GM12801 (cell line): ENCODE results near the gene NTRK3.

Source experiments
- TF ChIP-seq, protein P1 (sequence below): IDR thresholded peaks from one replicate; pipeline ENCODE4 v1.5.1; 2011; ENCODE audit warnings: control low read depth; ENCODE audit not compliant: insufficient read length; ENCODE audit errors: extremely low read depth

NTRK3 gene

GRCh38 chr15:88288661-88289060 is 32.1 kb upstream of the NTRK3 start:
- TF ChIP-seq, protein P1, sequence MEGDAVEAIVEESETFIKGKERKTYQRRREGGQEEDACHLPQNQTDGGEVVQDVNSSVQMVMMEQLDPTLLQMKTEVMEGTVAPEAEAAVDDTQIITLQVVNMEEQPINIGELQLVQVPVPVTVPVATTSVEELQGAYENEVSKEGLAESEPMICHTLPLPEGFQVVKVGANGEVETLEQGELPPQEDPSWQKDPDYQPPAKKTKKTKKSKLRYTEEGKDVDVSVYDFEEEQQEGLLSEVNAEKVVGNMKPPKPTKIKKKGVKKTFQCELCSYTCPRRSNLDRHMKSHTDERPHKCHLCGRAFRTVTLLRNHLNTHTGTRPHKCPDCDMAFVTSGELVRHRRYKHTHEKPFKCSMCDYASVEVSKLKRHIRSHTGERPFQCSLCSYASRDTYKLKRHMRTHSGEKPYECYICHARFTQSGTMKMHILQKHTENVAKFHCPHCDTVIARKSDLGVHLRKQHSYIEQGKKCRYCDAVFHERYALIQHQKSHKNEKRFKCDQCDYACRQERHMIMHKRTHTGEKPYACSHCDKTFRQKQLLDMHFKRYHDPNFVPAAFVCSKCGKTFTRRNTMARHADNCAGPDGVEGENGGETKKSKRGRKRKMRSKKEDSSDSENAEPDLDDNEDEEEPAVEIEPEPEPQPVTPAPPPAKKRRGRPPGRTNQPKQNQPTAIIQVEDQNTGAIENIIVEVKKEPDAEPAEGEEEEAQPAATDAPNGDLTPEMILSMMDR = no peak

DNA sequence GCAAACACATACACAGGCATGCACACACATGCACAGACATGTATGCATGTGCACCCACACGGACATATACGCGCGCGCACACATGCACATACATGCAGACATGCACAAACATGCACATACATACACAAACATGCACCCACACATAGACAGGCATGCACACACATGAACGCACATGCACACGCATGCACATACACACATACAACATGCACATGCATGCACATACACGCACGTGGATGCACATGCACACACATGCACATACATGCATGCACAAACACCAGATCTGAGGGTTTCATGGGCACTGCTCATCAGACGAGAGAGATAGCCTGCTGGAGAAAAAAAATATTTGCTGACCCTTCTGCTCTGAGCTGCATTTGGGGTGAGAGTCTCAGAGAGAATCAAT is 31.7 kb upstream of the NTRK3 start:
- TF ChIP-seq, protein P1 = no peak

DNA sequence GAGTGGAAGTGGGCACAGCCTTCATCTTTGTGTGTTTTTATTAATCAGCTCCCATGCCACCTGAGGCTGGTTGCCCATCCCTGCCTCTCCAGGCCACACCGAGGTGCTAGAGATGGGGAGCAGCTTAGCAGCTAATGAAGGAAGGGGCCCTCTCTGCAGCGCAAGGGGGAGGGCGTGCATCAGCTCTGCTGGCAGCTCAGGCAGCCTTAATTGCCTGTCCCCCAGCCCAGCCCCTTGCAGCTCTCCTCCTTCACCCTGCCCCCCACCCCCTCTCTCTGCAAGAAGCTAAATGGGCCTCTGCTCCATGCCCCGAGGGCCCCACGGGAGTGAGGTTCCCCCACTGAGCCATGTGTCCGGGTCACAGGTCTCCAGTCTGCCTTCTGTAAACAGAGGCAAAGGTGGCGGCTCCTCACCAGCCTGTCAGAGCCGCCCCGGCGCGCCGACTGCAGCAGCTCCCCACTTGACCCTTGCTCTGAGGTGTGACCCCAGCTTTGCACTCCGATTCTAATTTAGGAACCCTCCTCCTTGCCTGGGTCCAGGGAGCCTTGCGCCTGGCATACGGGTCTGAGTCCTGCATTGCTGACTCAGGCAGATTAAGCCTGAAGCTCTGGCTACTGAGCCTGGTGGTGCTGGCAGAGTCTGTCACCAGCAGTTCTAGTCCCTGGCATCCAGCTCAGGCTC is 27.9 kb upstream of the NTRK3 start:
- TF ChIP-seq, protein P1 = no peak

DNA sequence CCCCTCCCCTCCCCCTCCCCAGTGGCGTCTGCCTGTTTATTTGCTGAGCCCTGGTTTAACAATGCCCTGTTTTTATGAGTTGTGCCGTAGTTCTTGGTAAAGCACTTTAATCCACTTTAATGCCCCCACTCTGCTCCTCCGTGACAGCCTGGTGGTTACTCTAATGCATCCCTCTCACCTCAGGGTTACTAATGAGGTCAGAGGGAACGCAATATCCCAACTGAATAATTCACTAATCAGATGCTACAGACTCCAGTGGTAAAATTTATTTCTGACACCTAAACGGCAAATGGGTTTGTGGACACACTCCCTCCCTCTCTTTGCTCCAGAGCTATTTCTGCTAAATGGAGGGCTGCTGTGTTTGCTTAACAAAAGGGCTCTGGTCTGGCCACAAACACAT is 26.1 kb upstream of the NTRK3 start:
- TF ChIP-seq, protein P1 = no peak

GRCh38 chr15:88276821-88277410 is 20.4 kb upstream of the NTRK3 start:
- TF ChIP-seq, protein P1 = no peak

GRCh38 chr15:88275804-88276203 is 19.3 kb upstream of the NTRK3 start:
- TF ChIP-seq, protein P1 = no peak

GRCh38 chr15:88274553-88275460 is 18.3 kb upstream of the NTRK3 start:
- TF ChIP-seq, protein P1 = no peak
